ENCODE results near the gene PTPRCAP.
A peak's percentile ranks its signal among the peaks of the same experiment; 100 is the strongest.

PTPRCAP gene

DNA sequence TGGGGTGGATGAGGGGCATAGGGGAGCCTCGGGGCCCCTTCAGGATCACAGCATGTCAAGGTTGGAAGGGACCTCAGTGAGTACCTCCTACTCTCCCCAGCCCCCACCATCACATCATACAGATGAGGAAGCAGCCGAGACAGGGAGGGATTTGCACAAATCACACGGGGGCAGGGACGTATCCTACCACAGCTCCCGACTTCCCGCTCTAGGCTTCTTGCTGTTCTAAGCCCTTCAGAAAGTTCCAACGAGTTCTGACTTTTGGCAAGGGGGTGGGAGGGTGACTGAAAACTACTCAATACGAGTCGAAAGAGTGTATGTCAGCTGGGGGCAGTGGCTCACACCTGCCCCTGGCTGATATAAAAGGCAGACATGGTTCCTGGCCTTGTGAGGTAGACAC, 50.4 kb downstream of the PTPRCAP start:
- Histone ChIP-seq H3K36me3 (ENCODE audit: insufficient read depth, insufficient read length, low read length) (peaks cover 5% of the 10 kb centered on the region), H3K27me3 (ENCODE audit: insufficient read depth, insufficient read length) (peaks cover 6% of the 10 kb centered on the region), H3K4me3 (ENCODE audit: insufficient read length, low read depth) (no peak overlapping the region), H3K9ac (ENCODE audit: insufficient read length, low read depth) (peak overlapping the region; percentile 54), H3K9me3 (ENCODE audit: insufficient read depth, low read length) (no peaks in the 10 kb centered on the region), H3K4me1 (ENCODE audit: insufficient read depth, insufficient read length) (peaks cover 29% of the 10 kb centered on the region)
- DNase-seq (ENCODE audit: low read depth, low spot score), result no peak
- TF ChIP-seq SUZ12 (IDR thresholded peaks at IDR 0.05; ENCODE audit: extremely low read depth, insufficient read depth, insufficient read length) (no peak), ZNF274 (IDR thresholded peaks at IDR 0.05; ENCODE audit: low read depth, low read length) (no peak), YY1 (IDR thresholded peaks at IDR 0.05; ENCODE audit: insufficient read depth, insufficient read length) (no peak)

Data from NT2/D1 (cell line).